ENCODE results near the gene HYKK. TPM values are rescaled to one million over a fixed set of nuclear protein-coding genes. Genes with fewer than 3 reads are reported as not detected.
"Not testable (repeated sequence)": the region's sequence is repeated elsewhere in the genome, so short reads cannot be mapped to it uniquely, and the experiment has no call there.

Gene HYKK
- polyA plus RNA-seq, 1 donor from 2014 or later: not detected

DNA sequence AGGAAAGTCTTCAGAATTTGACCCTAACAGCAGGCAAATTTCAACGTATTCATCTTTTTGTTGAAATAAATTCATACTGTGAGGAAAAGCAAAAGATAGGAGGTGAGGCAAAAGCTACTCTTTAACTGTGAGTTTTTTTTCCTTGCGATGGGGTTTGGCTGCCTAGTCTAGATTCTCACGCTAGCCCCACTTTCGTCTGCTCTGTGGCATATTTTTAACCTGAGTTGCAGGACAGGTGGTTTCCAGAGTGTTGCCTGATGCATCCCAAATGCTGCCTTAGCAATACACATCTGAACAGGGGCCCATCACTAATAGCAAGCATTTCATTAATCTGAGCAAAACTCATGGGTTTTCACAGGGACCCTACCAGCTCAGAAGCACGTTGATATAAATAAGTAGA lies 44.5 kb downstream of the HYKK start:
- H3K27me3 ChIP-seq (ENCODE audit: insufficient read depth, low read depth, low read length): no peaks in the 10 kb centered on the region
- no peaks in the 10 kb centered on the region for H3K36me3 ChIP-seq (ENCODE audit: insufficient read depth, low read length)
- H3K9me3 ChIP-seq (ENCODE audit: low read length): no peaks in the 10 kb centered on the region
- H3K4me3 ChIP-seq (ENCODE audit: low read length): no peak overlapping the region
- no peaks in the 10 kb centered on the region for H3K79me2 ChIP-seq (replicated peaks; ENCODE audit: insufficient read depth, low read length)
- H3K9ac ChIP-seq (ENCODE audit: low read length): no peak overlapping the region
- no peak overlapping the region for H3K27ac ChIP-seq (ENCODE audit: low read length)
- TF ChIP-seq RAD21 (conservative IDR thresholded peaks at IDR 0.05) (no peak), POLR2AphosphoS5 (IDR thresholded peaks at IDR 0.05) (no peak), MXI1 (conservative IDR thresholded peaks at IDR 0.05; ENCODE audit: poor library complexity, severe bottlenecking) (no peak), EZH2 (IDR thresholded peaks at IDR 0.05; ENCODE audit: borderline replicate concordance, insufficient read depth, low read length, poor library complexity, severe bottlenecking) (no peak), SMC3 (conservative IDR thresholded peaks at IDR 0.05; ENCODE audit: poor library complexity) (no peak), TAF1 (IDR thresholded peaks at IDR 0.05; ENCODE audit: low read depth) (no peak), EP300 (conservative IDR thresholded peaks at IDR 0.05; ENCODE audit: poor library complexity, severe bottlenecking) (no peak)
- TF ChIP-seq, protein P1, sequence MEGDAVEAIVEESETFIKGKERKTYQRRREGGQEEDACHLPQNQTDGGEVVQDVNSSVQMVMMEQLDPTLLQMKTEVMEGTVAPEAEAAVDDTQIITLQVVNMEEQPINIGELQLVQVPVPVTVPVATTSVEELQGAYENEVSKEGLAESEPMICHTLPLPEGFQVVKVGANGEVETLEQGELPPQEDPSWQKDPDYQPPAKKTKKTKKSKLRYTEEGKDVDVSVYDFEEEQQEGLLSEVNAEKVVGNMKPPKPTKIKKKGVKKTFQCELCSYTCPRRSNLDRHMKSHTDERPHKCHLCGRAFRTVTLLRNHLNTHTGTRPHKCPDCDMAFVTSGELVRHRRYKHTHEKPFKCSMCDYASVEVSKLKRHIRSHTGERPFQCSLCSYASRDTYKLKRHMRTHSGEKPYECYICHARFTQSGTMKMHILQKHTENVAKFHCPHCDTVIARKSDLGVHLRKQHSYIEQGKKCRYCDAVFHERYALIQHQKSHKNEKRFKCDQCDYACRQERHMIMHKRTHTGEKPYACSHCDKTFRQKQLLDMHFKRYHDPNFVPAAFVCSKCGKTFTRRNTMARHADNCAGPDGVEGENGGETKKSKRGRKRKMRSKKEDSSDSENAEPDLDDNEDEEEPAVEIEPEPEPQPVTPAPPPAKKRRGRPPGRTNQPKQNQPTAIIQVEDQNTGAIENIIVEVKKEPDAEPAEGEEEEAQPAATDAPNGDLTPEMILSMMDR (IDR thresholded peaks at IDR 0.05; ENCODE audit: poor library complexity, severe bottlenecking): no peak
- TF ChIP-seq, protein P2, sequence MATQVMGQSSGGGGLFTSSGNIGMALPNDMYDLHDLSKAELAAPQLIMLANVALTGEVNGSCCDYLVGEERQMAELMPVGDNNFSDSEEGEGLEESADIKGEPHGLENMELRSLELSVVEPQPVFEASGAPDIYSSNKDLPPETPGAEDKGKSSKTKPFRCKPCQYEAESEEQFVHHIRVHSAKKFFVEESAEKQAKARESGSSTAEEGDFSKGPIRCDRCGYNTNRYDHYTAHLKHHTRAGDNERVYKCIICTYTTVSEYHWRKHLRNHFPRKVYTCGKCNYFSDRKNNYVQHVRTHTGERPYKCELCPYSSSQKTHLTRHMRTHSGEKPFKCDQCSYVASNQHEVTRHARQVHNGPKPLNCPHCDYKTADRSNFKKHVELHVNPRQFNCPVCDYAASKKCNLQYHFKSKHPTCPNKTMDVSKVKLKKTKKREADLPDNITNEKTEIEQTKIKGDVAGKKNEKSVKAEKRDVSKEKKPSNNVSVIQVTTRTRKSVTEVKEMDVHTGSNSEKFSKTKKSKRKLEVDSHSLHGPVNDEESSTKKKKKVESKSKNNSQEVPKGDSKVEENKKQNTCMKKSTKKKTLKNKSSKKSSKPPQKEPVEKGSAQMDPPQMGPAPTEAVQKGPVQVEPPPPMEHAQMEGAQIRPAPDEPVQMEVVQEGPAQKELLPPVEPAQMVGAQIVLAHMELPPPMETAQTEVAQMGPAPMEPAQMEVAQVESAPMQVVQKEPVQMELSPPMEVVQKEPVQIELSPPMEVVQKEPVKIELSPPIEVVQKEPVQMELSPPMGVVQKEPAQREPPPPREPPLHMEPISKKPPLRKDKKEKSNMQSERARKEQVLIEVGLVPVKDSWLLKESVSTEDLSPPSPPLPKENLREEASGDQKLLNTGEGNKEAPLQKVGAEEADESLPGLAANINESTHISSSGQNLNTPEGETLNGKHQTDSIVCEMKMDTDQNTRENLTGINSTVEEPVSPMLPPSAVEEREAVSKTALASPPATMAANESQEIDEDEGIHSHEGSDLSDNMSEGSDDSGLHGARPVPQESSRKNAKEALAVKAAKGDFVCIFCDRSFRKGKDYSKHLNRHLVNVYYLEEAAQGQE (IDR thresholded peaks at IDR 0.05; ENCODE audit: borderline replicate concordance): no peak
- no peak overlapping the region for H3K4me2 ChIP-seq (ENCODE audit: low read length)
- H3F3A ChIP-seq (ENCODE audit: insufficient read depth, low read length, poor library complexity, severe bottlenecking): no peaks in the 10 kb centered on the region
- no peaks in the 10 kb centered on the region for H3K9me2 ChIP-seq (ENCODE audit: insufficient read depth, low read length)
- H4K20me1 ChIP-seq (ENCODE audit: insufficient read depth): no peaks in the 10 kb centered on the region
- H2AFZ ChIP-seq (ENCODE audit: low read depth, low read length): no peak overlapping the region

DNA sequence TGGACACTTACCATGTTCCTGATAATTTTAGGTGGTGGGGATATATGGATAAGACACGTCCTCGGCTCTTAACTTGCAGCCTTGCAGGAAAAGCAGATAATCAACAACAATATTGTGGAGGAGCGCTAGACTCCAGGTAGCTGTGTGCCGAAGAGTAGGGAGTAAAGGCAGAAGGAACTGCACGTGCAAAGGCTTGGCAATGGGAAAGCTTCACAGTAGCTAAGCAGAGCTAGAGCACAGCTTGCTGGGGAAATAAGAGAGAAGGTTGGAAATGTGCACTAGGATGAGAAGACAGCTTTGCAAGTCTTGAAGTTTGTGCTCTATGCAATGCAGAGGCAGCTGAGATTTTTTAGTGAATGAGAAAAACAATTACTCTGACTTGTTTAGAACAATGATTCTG lies 45.2 kb downstream of the HYKK start:
- H2AFZ ChIP-seq (ENCODE audit: low read depth, low read length): no peak overlapping the region
- TF ChIP-seq EP300 (conservative IDR thresholded peaks at IDR 0.05; ENCODE audit: poor library complexity, severe bottlenecking): no peak
- H3K9me2 ChIP-seq (ENCODE audit: insufficient read depth, low read length): no peaks in the 10 kb centered on the region
- H3K79me2 ChIP-seq (replicated peaks; ENCODE audit: insufficient read depth, low read length): no peaks in the 10 kb centered on the region
- H3K36me3 ChIP-seq (ENCODE audit: insufficient read depth, low read length): no peaks in the 10 kb centered on the region
- no peak overlapping the region for H3K4me2 ChIP-seq (ENCODE audit: low read length)
- no peaks in the 10 kb centered on the region for H3K27me3 ChIP-seq (ENCODE audit: insufficient read depth, low read depth, low read length)
- no peaks in the 10 kb centered on the region for H3K9me3 ChIP-seq (ENCODE audit: low read length)
- H3K27ac ChIP-seq (ENCODE audit: low read length): no peak overlapping the region
- H3K9ac ChIP-seq (ENCODE audit: low read length): no peak overlapping the region
- no peaks in the 10 kb centered on the region for H4K20me1 ChIP-seq (ENCODE audit: insufficient read depth)
- H3F3A ChIP-seq (ENCODE audit: insufficient read depth, low read length, poor library complexity, severe bottlenecking): no peaks in the 10 kb centered on the region
- H3K4me3 ChIP-seq (ENCODE audit: low read length): no peak overlapping the region

DNA sequence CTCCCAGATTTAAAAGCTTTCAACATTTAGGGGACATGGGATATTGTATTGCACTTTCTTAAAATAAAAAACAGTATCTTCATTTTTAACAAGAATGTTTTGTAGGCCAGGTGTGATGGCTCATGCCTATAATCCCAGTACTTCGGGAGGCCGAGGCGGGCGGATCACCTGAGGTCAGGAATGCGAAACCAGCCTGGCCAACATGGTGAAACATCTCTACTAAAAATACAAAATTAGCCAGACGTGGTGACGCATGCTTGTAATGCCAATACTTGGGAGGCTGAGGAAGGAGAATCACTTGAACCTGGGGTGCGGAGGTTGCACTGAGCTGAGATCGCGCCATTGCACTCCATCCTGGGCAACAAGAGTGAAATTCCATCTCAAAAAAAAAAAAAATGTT lies 52.8 kb downstream of the HYKK start:
- not testable (repeated sequence) for H3K36me3 ChIP-seq (ENCODE audit: insufficient read depth, low read length); H3F3A ChIP-seq (ENCODE audit: insufficient read depth, low read length, poor library complexity, severe bottlenecking)

More for the DNA sequence above, 52.8 kb downstream of the HYKK start:
- H3K9me3 ChIP-seq (ENCODE audit: low read length); H3K79me2 ChIP-seq (replicated peaks; ENCODE audit: insufficient read depth, low read length); H3K4me3 ChIP-seq (ENCODE audit: low read length); H3K27me3 ChIP-seq (ENCODE audit: insufficient read depth, low read depth, low read length); H4K20me1 ChIP-seq (ENCODE audit: insufficient read depth); H3K9ac ChIP-seq (ENCODE audit: low read length); H3K9me2 ChIP-seq (ENCODE audit: insufficient read depth, low read length); H2AFZ ChIP-seq (ENCODE audit: low read depth, low read length); H3K27ac ChIP-seq (ENCODE audit: low read length); H3K4me2 ChIP-seq (ENCODE audit: low read length): not testable (repeated sequence)

Measured in neural cell (in vitro differentiated cells).